ENCODE data around the gene ZNF76.

ZNF76 gene

GRCh38 chr6:35330541-35331119 lies 71.1 kb downstream of the ZNF76 start:
- DNase-seq (ENCODE audit: low spot score): peak; percentile 46

GRCh38 chr6:35332074-35332887 lies 72.7 kb downstream of the ZNF76 start:
- peak; percentile 50 for DNase-seq (ENCODE audit: low spot score)

- DNase-seq (ENCODE audit: low spot score): no peak
Observed at GRCh38 chr6:35341557-35341956, 82.0 kb downstream of the ZNF76 start.

GRCh38 chr6:35342258-35343091 lies 82.9 kb downstream of the ZNF76 start, which contains the start of gene PPARD:
TSS of gene PPARD (plus strand) at chr6:35342558. CDS start at chr6:35411088, 68,530 bp downstream.
- DNase-seq (ENCODE audit: low spot score): peak; percentile 87

- DNase-seq (ENCODE audit: low spot score): no peak
Observed at GRCh38 chr6:35343092-35343834, 83.7 kb downstream of the ZNF76 start.

- DNase-seq (ENCODE audit: low spot score): no peak
Observed at GRCh38 chr6:35343835-35344550, 84.5 kb downstream of the ZNF76 start.
